A549 (cell line): Measurements from ENCODE around the gene CTTN. TPM values are rescaled to one million over a fixed set of nuclear protein-coding genes. Genes with fewer than 3 reads are reported as not detected.

Experiments used
- ATAC-seq, 2 experiments: fragments of 200-7000 bp in 1 of 2; fragments of >200 bp in 1 of 2; cut with Nextera tagmentation in 1 of 2; cut with Tn5 transposase in 1 of 2; 3 replicates each; pipeline versions ENCODE4 v1.8.0 to v1.9.1; 2018 to 2020; ENCODE audit warnings: mild to moderate bottlenecking in 1 of 2, moderate library complexity in 1 of 2
- CTCF ChIA-PET: fragments of 300-600 bp; sonication (Branson Sonifier 250); formaldehyde crosslinking; extraction: SDS; loops from one replicate; lab custom pipeline; 2021; ENCODE audit warnings: antibody characterized with exemption, inconsistent platforms; lab: Yijun Ruan, JAX
- POLR2A ChIA-PET: fragments of 350-600 bp; formaldehyde crosslinking; extraction: SDS; loops from one replicate; lab custom pipeline; 2021; ENCODE audit warnings: antibody characterized with exemption, inconsistent platforms; lab: Yijun Ruan, JAX
- DNase-seq, 2 experiments: peaks; one replicate each; pipeline versions ENCODE4 v3.0.0 to v3.0.0-alpha.2; 2011 to 2016; ENCODE audit warnings: low read depth in 1 of 2, low spot score in 1 of 2
- FAIRE-seq: peaks from 2 replicates; lab custom pipeline; 2011; peaks lifted over from hg19 to GRCh38; lab: Jason Lieb, UNC
- H3K27ac ChIP-seq, 2 experiments: fragments of >200 bp; sonication (Bioruptor Twin); formaldehyde crosslinking; 3 replicates each; pipeline ENCODE4 v1.5.1; 2016 to 2017
- H3K4me1 ChIP-seq: fragments of >200 bp; sonication (Bioruptor Twin); formaldehyde crosslinking; 3 replicates; pipeline ENCODE4 v1.6.1; 2016
- H3K4me2 ChIP-seq: fragments of >200 bp; sonication (Bioruptor Twin); formaldehyde crosslinking; 3 replicates; pipeline ENCODE4 v1.6.1; 2016
- H3K4me3 ChIP-seq: fragments of >200 bp; sonication (Bioruptor Twin); formaldehyde crosslinking; 3 replicates; pipeline ENCODE4 v1.5.1; 2016
- H3K9me3 ChIP-seq: fragments of >200 bp; sonication (Bioruptor Twin); formaldehyde crosslinking; 3 replicates; pipeline ENCODE4 v1.6.1; 2016
- BHLHE40 ChIP-seq: IDR thresholded peaks from 2 replicates; pipeline ENCODE4 v1.6.1; 2012; ENCODE audit warnings: low read depth, low read length, inconsistent platforms
- CBX8 ChIP-seq: fragments of 200-600 bp; sonication (generic); IDR thresholded peaks from 2 replicates; pipeline ENCODE4 v1.6.1; 2016
- CEBPB ChIP-seq, 2 experiments: fragments of >200 bp in 1 of 2; sonication (Bioruptor Twin) in 1 of 2; formaldehyde crosslinking in 1 of 2; IDR thresholded peaks; 2 replicates each; pipeline ENCODE4 v1.6.1; 2012 to 2016
- CHD4 ChIP-seq: fragments of 200-600 bp; sonication (generic); IDR thresholded peaks from 2 replicates; pipeline ENCODE4 v1.6.1; 2016; ENCODE audit warnings: antibody characterized with exemption, mild to moderate bottlenecking, borderline replicate concordance
- E2F6 ChIP-seq: IDR thresholded peaks from 2 replicates; pipeline ENCODE4 v1.6.1; 2012; ENCODE audit warnings: low read depth, borderline replicate concordance
- FOSB ChIP-seq: fragments of 250-450 bp; sonication (Bioruptor Pico); IDR thresholded peaks from 2 replicates; pipeline ENCODE4 v1.5.0; 2020; ENCODE audit warnings: mild to moderate bottlenecking, moderate library complexity
- FOSL2 ChIP-seq, 2 experiments: fragments of 450-650 bp in 1 of 2; fragments of >200 bp in 1 of 2; sonication (Bioruptor Twin) in 1 of 2; formaldehyde crosslinking; IDR thresholded peaks; 2 replicates each; pipeline versions ENCODE4 v1.5.0 to v1.6.1; 2016 to 2020; ENCODE audit warnings: mild to moderate bottlenecking in 1 of 2, moderate library complexity in 1 of 2
- FOXS1 ChIP-seq: fragments of 250-450 bp; sonication (Bioruptor Pico); IDR thresholded peaks from 2 replicates; pipeline ENCODE4 v1.5.0; 2020; ENCODE audit warnings: mild to moderate bottlenecking, moderate library complexity
- GATA3 ChIP-seq: IDR thresholded peaks from 2 replicates; pipeline ENCODE4 v1.6.1; 2012; ENCODE audit warnings: borderline replicate concordance
- HOXA7 ChIP-seq: fragments of 250-450 bp; sonication (Bioruptor Pico); IDR thresholded peaks from 2 replicates; pipeline ENCODE4 v1.5.0; 2020; ENCODE audit warnings: mild to moderate bottlenecking, moderate library complexity
- HOXB13 ChIP-seq: fragments of 250-450 bp; sonication (Bioruptor Pico); IDR thresholded peaks from 2 replicates; pipeline ENCODE4 v1.5.0; 2020; ENCODE audit warnings: low read depth, mild to moderate bottlenecking, moderate library complexity
- HOXB5 ChIP-seq: fragments of 250-450 bp; sonication (Bioruptor Pico); IDR thresholded peaks from 2 replicates; pipeline ENCODE4 v1.5.0; 2020; ENCODE audit warnings: mild to moderate bottlenecking, moderate library complexity
- JUNB ChIP-seq: fragments of >200 bp; sonication (Bioruptor Twin); formaldehyde crosslinking; IDR thresholded peaks from 2 replicates; pipeline ENCODE4 v1.6.1; 2016
- KDM1A ChIP-seq: fragments of 200-600 bp; sonication (generic); IDR thresholded peaks from 2 replicates; pipeline ENCODE4 v1.6.1; 2016; ENCODE audit warnings: low read depth, mild to moderate bottlenecking
- KDM5A ChIP-seq: fragments of 200-600 bp; sonication (generic); IDR thresholded peaks from 2 replicates; pipeline ENCODE4 v1.6.1; 2016; ENCODE audit warnings: antibody characterized with exemption, mild to moderate bottlenecking
- MAFK ChIP-seq: fragments of 450-650 bp; IDR thresholded peaks from 2 replicates; pipeline ENCODE4 v1.6.1; 2014; ENCODE audit not compliant: partially characterized antibody
- MAX ChIP-seq: IDR thresholded peaks from 2 replicates; pipeline ENCODE4 v1.6.1; 2012
- MAZ ChIP-seq: fragments of 150-350 bp; IDR thresholded peaks from 2 replicates; pipeline ENCODE4 v1.6.1; 2014; ENCODE audit warnings: antibody characterized with exemption, low read depth, low read length, borderline replicate concordance
- MYC ChIP-seq: IDR thresholded peaks from 2 replicates; pipeline ENCODE4 v1.6.1; 2012; ENCODE audit warnings: mild to moderate bottlenecking, inconsistent platforms, low read length, improper control_type of control experiment, borderline replicate concordance
- NPAS2 ChIP-seq: fragments of 250-450 bp; sonication (Bioruptor Pico); IDR thresholded peaks from 2 replicates; pipeline ENCODE4 v1.8.0; 2022; ENCODE audit warnings: mild to moderate bottlenecking, moderate library complexity, borderline replicate concordance
- NR3C1 ChIP-seq: fragments of >200 bp; sonication (Bioruptor Twin); formaldehyde crosslinking; IDR thresholded peaks from 3 replicates; pipeline ENCODE4 v1.6.1; 2017
- PHF8 ChIP-seq: fragments of 200-600 bp; sonication (generic); IDR thresholded peaks from 2 replicates; pipeline ENCODE4 v1.6.1; 2016; ENCODE audit warnings: low read depth, mild to moderate bottlenecking, antibody characterized with exemption, moderate library complexity, borderline replicate concordance
- POLR2A ChIP-seq: IDR thresholded peaks from 2 replicates; pipeline ENCODE4 v1.6.1; 2012; ENCODE audit warnings: mild to moderate bottlenecking, low read length
- RAD21 ChIP-seq, 2 experiments: fragments of >200 bp in 1 of 2; sonication (Bioruptor Twin) in 1 of 2; formaldehyde crosslinking in 1 of 2; IDR thresholded peaks in 1 of 2; conservative IDR thresholded peaks in 1 of 2; 2 replicates in 1 of 2; 3 replicates in 1 of 2; pipeline ENCODE4 v1.6.1; 2012 to 2018; ENCODE audit warnings: inconsistent platforms in 1 of 2
- RCOR1 ChIP-seq: fragments of 150-350 bp; IDR thresholded peaks from 2 replicates; pipeline ENCODE4 v1.6.1; 2014; ENCODE audit warnings: antibody characterized with exemption, low read length, low read depth
- RFX5 ChIP-seq: fragments of 450-650 bp; IDR thresholded peaks from 2 replicates; pipeline ENCODE4 v1.7.1; 2014; ENCODE audit warnings: antibody characterized with exemption, mild to moderate bottlenecking, moderate library complexity
- SMC3 ChIP-seq: fragments of >200 bp; sonication (Bioruptor Twin); formaldehyde crosslinking; IDR thresholded peaks from 3 replicates; pipeline ENCODE4 v1.6.1; 2018; ENCODE audit warnings: inconsistent platforms
- SREBF2 ChIP-seq: fragments of 450-650 bp; IDR thresholded peaks from 2 replicates; pipeline ENCODE4 v1.6.1; 2014; ENCODE audit warnings: mild to moderate bottlenecking, moderate library complexity
- TP53 ChIP-seq: fragments of 250-450 bp; sonication (Bioruptor Pico); IDR thresholded peaks from 2 replicates; pipeline ENCODE4 v1.5.0; 2021; ENCODE audit warnings: mild to moderate bottlenecking, moderate library complexity
- ZSCAN20 ChIP-seq: fragments of 250-450 bp; sonication (Bioruptor Pico); IDR thresholded peaks from 2 replicates; pipeline ENCODE4 v1.8.0; 2022; ENCODE audit warnings: mild to moderate bottlenecking, moderate library complexity
- WGBS: methylation state at CpG from one replicate; pipeline ENCODE4 v1.1.6; 2017; ENCODE audit errors: missing lambda C conversion rate; 5-methylcytosine and 5-hydroxymethylcytosine counted together
- polyA plus RNA-seq, 4 experiments: library from polyadenylated mRNA; depleted of rRNA in 3 of 4; stranded (reverse); fragments of >200 nt; fragmentation: RNase III in 1 of 4; extraction: RNeasy Plus Mini Kit Qiagen cat#74134 plus additional on column Dnase treatment in 1 of 4; gene quantifications; 2 replicates in 3 of 4; 3 replicates in 1 of 4; pipeline ENCODE4 v1.2.3, GENCODE V29; 2011 to 2017
- TF ChIP-seq, protein P1 (sequence below): IDR thresholded peaks from 2 replicates; pipeline ENCODE4 v1.6.1; 2012
- TF ChIP-seq, protein P2 (sequence below): fragments of 450-650 bp; IDR thresholded peaks from 2 replicates; pipeline ENCODE4 v1.6.1; 2014; ENCODE audit warnings: antibody characterized with exemption
- TF ChIP-seq, protein P3 (sequence below): fragments of 250-450 bp; sonication (Bioruptor Pico); IDR thresholded peaks from 2 replicates; pipeline ENCODE4 v1.5.0; 2021; ENCODE audit warnings: mild to moderate bottlenecking, moderate library complexity, borderline replicate concordance

Gene CTTN
- polyA plus RNA-seq, 2 of the 4 experiments (the other 2 are of a cell fraction) = 140 to 214 TPM

- H3K27ac ChIP-seq = peak overlapping the region; percentile 98 to 100
- ChIA-PET CTCF (interaction anchor here (0.5 to 2.9 kb wide), 3 partner anchors 17 to 298 kb away, joined by 4 to 8 read pairs (median 4); no protein-coding TSS in a partner anchor), POLR2A (interaction anchor here (0.9 to 1.9 kb wide), 3 partner anchors 10 to 21 kb away, joined by 3 to 6 read pairs (median 3); no protein-coding TSS in a partner anchor)
- FAIRE-seq (no peak), ATAC-seq (peak in 1 of 2 experiments; percentile 49; a peak in 3 of 6 replicates), DNase-seq (no peak)
- H3K9me3 ChIP-seq = no peaks in the 10 kb centered on the region
- H3K4me2 ChIP-seq = peak overlapping the region; percentile 87
- H3K4me3 ChIP-seq = peak overlapping the region; percentile 96
- peaks cover 43% of the 10 kb centered on the region for H3K4me1 ChIP-seq
- WGBS = 1% methylated on average over 31 of the region's 42 CpGs
- TF ChIP-seq, protein P1, sequence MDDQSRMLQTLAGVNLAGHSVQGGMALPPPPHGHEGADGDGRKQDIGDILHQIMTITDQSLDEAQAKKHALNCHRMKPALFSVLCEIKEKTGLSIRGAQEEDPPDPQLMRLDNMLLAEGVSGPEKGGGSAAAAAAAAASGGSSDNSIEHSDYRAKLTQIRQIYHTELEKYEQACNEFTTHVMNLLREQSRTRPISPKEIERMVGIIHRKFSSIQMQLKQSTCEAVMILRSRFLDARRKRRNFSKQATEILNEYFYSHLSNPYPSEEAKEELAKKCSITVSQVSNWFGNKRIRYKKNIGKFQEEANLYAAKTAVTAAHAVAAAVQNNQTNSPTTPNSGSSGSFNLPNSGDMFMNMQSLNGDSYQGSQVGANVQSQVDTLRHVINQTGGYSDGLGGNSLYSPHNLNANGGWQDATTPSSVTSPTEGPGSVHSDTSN = peak; percentile 25; the same call in 1 of the 2 replicates
- no peak for TF ChIP-seq NPAS2
- peak; percentile 33 to 56; a peak in 2 of 4 replicates for TF ChIP-seq CEBPB (IDR thresholded peaks at IDR 0.05)
- TF ChIP-seq, all 56 proteins: peak for 2
Observed at GRCh38 chr11:70398834-70399680, 728 bp downstream of the CTTN start.

DNA sequence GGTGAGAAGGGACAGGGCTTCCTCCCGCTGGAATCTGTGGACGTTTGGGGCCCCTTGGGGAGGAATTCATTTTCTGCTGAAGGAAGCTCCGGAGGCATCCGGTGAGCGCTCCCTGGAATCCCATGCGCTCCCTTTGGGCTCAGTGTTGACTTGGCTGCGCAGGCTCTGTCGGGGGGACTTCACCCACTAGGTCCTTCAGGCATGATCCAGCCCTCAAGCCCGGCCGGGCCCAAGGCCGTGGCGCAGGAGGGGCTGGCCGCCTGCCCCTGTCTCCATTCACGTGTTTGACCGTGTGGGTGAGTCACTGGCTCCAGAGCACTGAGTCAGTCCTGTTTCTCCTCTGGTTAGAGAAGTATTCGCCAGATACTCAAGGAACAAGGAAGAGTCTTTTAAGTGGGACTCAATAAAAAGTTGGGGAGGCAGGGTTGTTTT is 1.4 kb downstream of the CTTN start:
- Histone ChIP-seq H3K4me2 (peak overlapping the region; percentile 87), H3K4me1 (peaks cover 43% of the 10 kb centered on the region), H3K4me3 (peak overlapping the region; percentile 96), H3K27ac (peak overlapping the region; percentile 98 to 100), H3K9me3 (no peaks in the 10 kb centered on the region)
- peak; percentile 69 to 82 for ATAC-seq
- POLR2A ChIA-PET = interaction anchor here (0.9 to 1.3 kb wide), 2 partner anchors 18 to 22 kb away, joined by 3 read pairs; no protein-coding TSS in a partner anchor
- CTCF ChIA-PET = interaction anchor here (0.5 to 2.9 kb wide), 3 partner anchors 16 to 299 kb away, joined by 4 to 8 read pairs (median 4); no protein-coding TSS in a partner anchor
- peak; percentile 90 to 94 for DNase-seq
- FAIRE-seq = no peak
- WGBS = 7% methylated on average over 15 of the region's 16 CpGs
- TF ChIP-seq GATA3 = no peak
- no peak for TF ChIP-seq TP53 (CRISPR knock-in tag)
- peak; percentile 62; the same call in 1 of the 2 replicates for TF ChIP-seq BHLHE40
- TF ChIP-seq MYC = peak; percentile 55; the same call in 1 of the 2 replicates
- no peak for TF ChIP-seq RAD21 (conservative IDR thresholded peaks at IDR 0.05 in 1 of 2, IDR thresholded peaks at IDR 0.05 in 1 of 2)
- no peak for TF ChIP-seq CHD4
- no peak for TF ChIP-seq PHF8
- TF ChIP-seq MAZ = no peak
- TF ChIP-seq SMC3 = no peak
- peak; percentile 15; the same call in 1 of the 2 replicates for TF ChIP-seq POLR2A
- TF ChIP-seq NR3C1 = no peak
- TF ChIP-seq KDM1A = no peak
- TF ChIP-seq CEBPB (IDR thresholded peaks at IDR 0.05) = no peak
- TF ChIP-seq, protein P2, sequence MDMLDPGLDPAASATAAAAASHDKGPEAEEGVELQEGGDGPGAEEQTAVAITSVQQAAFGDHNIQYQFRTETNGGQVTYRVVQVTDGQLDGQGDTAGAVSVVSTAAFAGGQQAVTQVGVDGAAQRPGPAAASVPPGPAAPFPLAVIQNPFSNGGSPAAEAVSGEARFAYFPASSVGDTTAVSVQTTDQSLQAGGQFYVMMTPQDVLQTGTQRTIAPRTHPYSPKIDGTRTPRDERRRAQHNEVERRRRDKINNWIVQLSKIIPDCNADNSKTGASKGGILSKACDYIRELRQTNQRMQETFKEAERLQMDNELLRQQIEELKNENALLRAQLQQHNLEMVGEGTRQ = no peak
- TF ChIP-seq RFX5 = no peak
- no peak for TF ChIP-seq ZSCAN20 (CRISPR knock-in tag)
- no peak for TF ChIP-seq FOXS1
- TF ChIP-seq SREBF2 = no peak
- peak; percentile 72 for TF ChIP-seq FOSL2 (IDR thresholded peaks at IDR 0.05)
- TF ChIP-seq FOSL2 (CRISPR knock-in tag; IDR thresholded peaks at IDR 0.05) = peak; percentile 96
- TF ChIP-seq E2F6 = no peak; the same call in 1 of the 2 replicates
- no peak for TF ChIP-seq MAFK
- TF ChIP-seq, protein P3, sequence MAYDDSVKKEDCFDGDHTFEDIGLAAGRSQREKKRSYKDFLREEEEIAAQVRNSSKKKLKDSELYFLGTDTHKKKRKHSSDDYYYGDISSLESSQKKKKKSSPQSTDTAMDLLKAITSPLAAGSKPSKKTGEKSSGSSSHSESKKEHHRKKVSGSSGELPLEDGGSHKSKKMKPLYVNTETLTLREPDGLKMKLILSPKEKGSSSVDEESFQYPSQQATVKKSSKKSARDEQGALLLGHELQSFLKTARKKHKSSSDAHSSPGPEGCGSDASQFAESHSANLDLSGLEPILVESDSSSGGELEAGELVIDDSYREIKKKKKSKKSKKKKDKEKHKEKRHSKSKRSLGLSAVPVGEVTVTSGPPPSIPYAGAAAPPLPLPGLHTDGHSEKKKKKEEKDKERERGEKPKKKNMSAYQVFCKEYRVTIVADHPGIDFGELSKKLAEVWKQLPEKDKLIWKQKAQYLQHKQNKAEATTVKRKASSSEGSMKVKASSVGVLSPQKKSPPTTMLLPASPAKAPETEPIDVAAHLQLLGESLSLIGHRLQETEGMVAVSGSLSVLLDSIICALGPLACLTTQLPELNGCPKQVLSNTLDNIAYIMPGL (CRISPR knock-in tag) = no peak
- TF ChIP-seq CBX8 = no peak
- no peak for TF ChIP-seq FOSB (CRISPR knock-in tag)
- TF ChIP-seq JUNB = peak; percentile 57; the same call in 1 of the 2 replicates
- no peak for TF ChIP-seq HOXA7 (CRISPR knock-in tag)
- peak; percentile 90 for TF ChIP-seq MAX
- no peak for TF ChIP-seq HOXB13
- TF ChIP-seq KDM5A = no peak
- TF ChIP-seq RCOR1 = no peak
- no peak for TF ChIP-seq HOXB5 (CRISPR knock-in tag)
- TF ChIP-seq NPAS2 = peak; percentile 17; the same call in 1 of the 2 replicates
